TTC549 (cell line): ENCODE measurements around the gene HRK.

Source experiments
- FAIRE-seq: peaks from 2 replicates; lab custom pipeline; 2012; peaks lifted over from hg19 to GRCh38; lab: Jason Lieb, UNC

HRK gene

GRCh38 chr12:116864371-116865160, 16.7 kb downstream of the HRK start:
- no peak for FAIRE-seq

- FAIRE-seq: no peak
Measured at GRCh38 chr12:116863275-116863767, 17.9 kb downstream of the HRK start.

GRCh38 chr12:116862167-116862566, 19.1 kb downstream of the HRK start:
- FAIRE-seq: no peak

GRCh38 chr12:116861320-116861719, 19.9 kb downstream of the HRK start:
- FAIRE-seq: no peak

- FAIRE-seq: no peak
Measured at GRCh38 chr12:116860263-116860662, 21.0 kb downstream of the HRK start.

- no peak for FAIRE-seq
Measured at GRCh38 chr12:116859079-116859478, 22.2 kb downstream of the HRK start.

- FAIRE-seq: no peak
Measured at GRCh38 chr12:116856729-116857128, 24.5 kb downstream of the HRK start.

GRCh38 chr12:116855744-116856470, 25.3 kb downstream of the HRK start:
- no peak for FAIRE-seq

- no peak for FAIRE-seq
Measured at GRCh38 chr12:116853507-116853906, 27.7 kb downstream of the HRK start.

- FAIRE-seq: no peak
Measured at GRCh38 chr12:116852303-116852702, 28.9 kb downstream of the HRK start.

GRCh38 chr12:116849216-116849615, 32.0 kb downstream of the HRK start:
- FAIRE-seq: no peak

- FAIRE-seq: no peak
Measured at GRCh38 chr12:116843085-116843484, 38.2 kb downstream of the HRK start.

GRCh38 chr12:116839287-116839830, 41.9 kb downstream of the HRK start:
- no peak for FAIRE-seq

- FAIRE-seq: no peak
Measured at GRCh38 chr12:116838365-116838764, 42.9 kb downstream of the HRK start.

GRCh38 chr12:116837097-116837496, 44.1 kb downstream of the HRK start:
- no peak for FAIRE-seq

- no peak for FAIRE-seq
Measured at GRCh38 chr12:116835484-116835883, 45.8 kb downstream of the HRK start.

- no peak for FAIRE-seq
Measured at GRCh38 chr12:116833474-116833873, 47.8 kb downstream of the HRK start.

- no peak for FAIRE-seq
Measured at GRCh38 chr12:116832353-116832752, 48.9 kb downstream of the HRK start.

- FAIRE-seq: no peak
Measured at GRCh38 chr12:116827432-116827831, 53.8 kb downstream of the HRK start.

GRCh38 chr12:116821291-116821690, 60.0 kb downstream of the HRK start:
- no peak for FAIRE-seq

- no peak for FAIRE-seq
Measured at GRCh38 chr12:116820064-116820656, 61.1 kb downstream of the HRK start.

- FAIRE-seq: no peak
Measured at GRCh38 chr12:116818948-116819832, 62.1 kb downstream of the HRK start.
